Fibroblast of lung (primary cell): ENCODE data around the gene SETBP1. TPM values are rescaled to one million over a fixed set of nuclear protein-coding genes. Genes with fewer than 3 reads are reported as not detected.

Experiments
- DNase-seq, 2 donors: peaks; one replicate each; pipeline versions ENCODE4 v3.0.0 to v3.0.0-alpha.2; 2010; ENCODE audit warnings: low read depth in 2 of 2
- H2AFZ ChIP-seq: 2 replicates; pipeline ENCODE4 v1.5.1; 2012; ENCODE audit warnings: low read length, control low read depth, inconsistent platforms
- H3K27ac ChIP-seq: 2 replicates; pipeline ENCODE4 v1.5.1; 2011; ENCODE audit warnings: low read length, control low read depth; ENCODE audit not compliant: insufficient read depth
- H3K27me3 ChIP-seq: 2 replicates; pipeline ENCODE4 v1.5.1; 2011; ENCODE audit warnings: mild to moderate bottlenecking, low read length; ENCODE audit not compliant: control insufficient read depth, insufficient read depth
- H3K36me3 ChIP-seq: 2 replicates; pipeline ENCODE4 v1.5.1; 2011; ENCODE audit warnings: low read length; ENCODE audit not compliant: control insufficient read depth, insufficient read depth
- H3K4me1 ChIP-seq: 2 replicates; pipeline ENCODE4 v1.5.1; 2011; ENCODE audit warnings: low read length; ENCODE audit not compliant: control insufficient read depth, insufficient read depth; ENCODE audit errors: extremely low read depth
- H3K4me2 ChIP-seq: 2 replicates; pipeline ENCODE4 v1.5.1; 2011; ENCODE audit warnings: low read length, control low read depth; ENCODE audit not compliant: insufficient read depth; ENCODE audit errors: extremely low read depth
- H3K4me3 ChIP-seq, 4 experiments: fragments of 200-600 bp in 1 of 4; sonication (generic) in 1 of 4; replicated peaks in 1 of 4; 2 replicates each; pipeline ENCODE4 v1.5.1; 2011 to 2016; ENCODE audit warnings: low read length in 4 of 4, low read depth in 3 of 4, mild to moderate bottlenecking in 3 of 4, control low read depth in 2 of 4, inconsistent platforms in 1 of 4, mixed read lengths in 1 of 4; ENCODE audit not compliant: insufficient read depth in 1 of 4; ENCODE audit errors: control extremely low read depth in 1 of 4
- H3K79me2 ChIP-seq: 2 replicates; pipeline ENCODE4 v1.5.1; 2012; ENCODE audit warnings: mild to moderate bottlenecking, low read length, inconsistent platforms; ENCODE audit not compliant: control insufficient read depth, insufficient read depth
- H3K9ac ChIP-seq: 2 replicates; pipeline ENCODE4 v1.5.1; 2011; ENCODE audit warnings: mild to moderate bottlenecking, low read length, control low read depth; ENCODE audit not compliant: insufficient read depth
- H3K9me3 ChIP-seq: 2 replicates; pipeline ENCODE4 v1.5.1; 2012; ENCODE audit warnings: low read depth, low read length; ENCODE audit not compliant: control insufficient read depth, insufficient read depth
- H4K20me1 ChIP-seq: 2 replicates; pipeline ENCODE4 v1.5.1; 2011; ENCODE audit warnings: low read length; ENCODE audit not compliant: control insufficient read depth, insufficient read depth; ENCODE audit errors: extremely low read depth
- EZH2 ChIP-seq: IDR thresholded peaks from 2 replicates; pipeline ENCODE4 v1.5.1; 2012; ENCODE audit warnings: low read length, control low read depth, mild to moderate bottlenecking; ENCODE audit errors: missing control alignments
- polyA plus RNA-seq, 2 donors: library from polyadenylated mRNA; depleted of rRNA in 1 of 2; stranded (reverse) in 1 of 2; unstranded in 1 of 2; fragments of >200 nt; gene quantifications; 2 replicates each; pipeline ENCODE4 v1.2.1, GENCODE V29; 2011 to 2012; ENCODE audit warnings: missing spikeins in 1 of 2
- total RNA-seq: library from RNA; depleted of rRNA; stranded (reverse); fragments of >200 nt; gene quantifications from 2 replicates; pipeline ENCODE4 v1.2.1, GENCODE V29; 2014
- TF ChIP-seq, protein P1 (sequence below), 2 donors: IDR thresholded peaks in 1 of 2; conservative IDR thresholded peaks in 1 of 2; 1 replicate in 1 of 2; 2 replicates in 1 of 2; pipeline ENCODE4 v1.5.1; 2011 to 2012; ENCODE audit warnings: low read length in 2 of 2, control low read depth in 1 of 2, inconsistent platforms in 1 of 2, low read depth in 1 of 2, mild to moderate bottlenecking in 1 of 2

SETBP1 gene
- total and polyA plus RNA-seq, 2 donors (not counting 1 experiment from before 2014, with no cell fraction given) = 4.5 to 5.4 TPM

DNA sequence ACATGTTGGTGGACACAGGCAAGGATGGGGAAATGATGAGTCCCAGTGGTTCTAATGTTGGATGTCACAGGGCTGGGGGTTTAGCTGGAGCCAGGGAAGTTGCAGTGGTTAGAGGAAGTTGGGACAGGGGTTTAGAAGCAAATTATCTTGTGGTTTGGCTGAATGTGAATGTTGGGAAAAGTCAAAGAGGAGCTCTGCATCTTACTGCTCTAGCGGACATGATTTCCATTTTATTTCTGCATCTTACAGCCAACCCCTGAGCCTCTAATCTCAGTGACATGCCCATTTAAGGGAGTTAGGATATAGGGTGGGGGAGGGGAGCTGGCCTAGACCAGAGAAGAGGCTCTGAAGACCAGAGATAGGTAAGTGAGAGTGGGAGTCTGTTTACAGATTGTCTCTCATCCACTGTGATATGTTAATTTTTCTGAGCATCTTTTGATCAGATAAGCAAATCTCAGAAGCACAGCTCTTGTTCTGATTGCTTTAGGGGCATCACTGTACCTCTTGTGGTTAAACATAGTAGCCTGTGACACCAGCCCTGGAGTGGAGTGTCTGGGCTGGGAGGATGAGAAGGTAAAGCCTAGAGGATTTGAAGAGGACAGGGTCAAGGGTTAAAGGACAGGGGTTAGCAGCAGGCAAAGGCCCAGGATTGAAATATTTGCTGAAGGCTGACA lies 43.6 kb downstream of the SETBP1 start:
- H3K27ac ChIP-seq = no peak overlapping the region
- H3K9me3 ChIP-seq = no peaks in the 10 kb centered on the region
- TF ChIP-seq EZH2 = no peak
- TF ChIP-seq, protein P1, sequence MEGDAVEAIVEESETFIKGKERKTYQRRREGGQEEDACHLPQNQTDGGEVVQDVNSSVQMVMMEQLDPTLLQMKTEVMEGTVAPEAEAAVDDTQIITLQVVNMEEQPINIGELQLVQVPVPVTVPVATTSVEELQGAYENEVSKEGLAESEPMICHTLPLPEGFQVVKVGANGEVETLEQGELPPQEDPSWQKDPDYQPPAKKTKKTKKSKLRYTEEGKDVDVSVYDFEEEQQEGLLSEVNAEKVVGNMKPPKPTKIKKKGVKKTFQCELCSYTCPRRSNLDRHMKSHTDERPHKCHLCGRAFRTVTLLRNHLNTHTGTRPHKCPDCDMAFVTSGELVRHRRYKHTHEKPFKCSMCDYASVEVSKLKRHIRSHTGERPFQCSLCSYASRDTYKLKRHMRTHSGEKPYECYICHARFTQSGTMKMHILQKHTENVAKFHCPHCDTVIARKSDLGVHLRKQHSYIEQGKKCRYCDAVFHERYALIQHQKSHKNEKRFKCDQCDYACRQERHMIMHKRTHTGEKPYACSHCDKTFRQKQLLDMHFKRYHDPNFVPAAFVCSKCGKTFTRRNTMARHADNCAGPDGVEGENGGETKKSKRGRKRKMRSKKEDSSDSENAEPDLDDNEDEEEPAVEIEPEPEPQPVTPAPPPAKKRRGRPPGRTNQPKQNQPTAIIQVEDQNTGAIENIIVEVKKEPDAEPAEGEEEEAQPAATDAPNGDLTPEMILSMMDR (conservative IDR thresholded peaks at IDR 0.05 in 1 of 2, IDR thresholded peaks at IDR 0.05 in 1 of 2; ENCODE audit: low read depth in 1 of 2, low read length in 2 of 2) = no peak
- H3K4me1 ChIP-seq = peaks cover 10% of the 10 kb centered on the region
- no peaks in the 10 kb centered on the region for H4K20me1 ChIP-seq
- no peak overlapping the region for H2AFZ ChIP-seq
- no peaks in the 10 kb centered on the region for H3K79me2 ChIP-seq
- no peak overlapping the region for H3K4me3 ChIP-seq
- H3K36me3 ChIP-seq = no peaks in the 10 kb centered on the region
- H3K27me3 ChIP-seq = no peaks in the 10 kb centered on the region
- no peak overlapping the region for H3K4me2 ChIP-seq
- H3K9ac ChIP-seq = no peak overlapping the region
- DNase-seq = no peak

DNA sequence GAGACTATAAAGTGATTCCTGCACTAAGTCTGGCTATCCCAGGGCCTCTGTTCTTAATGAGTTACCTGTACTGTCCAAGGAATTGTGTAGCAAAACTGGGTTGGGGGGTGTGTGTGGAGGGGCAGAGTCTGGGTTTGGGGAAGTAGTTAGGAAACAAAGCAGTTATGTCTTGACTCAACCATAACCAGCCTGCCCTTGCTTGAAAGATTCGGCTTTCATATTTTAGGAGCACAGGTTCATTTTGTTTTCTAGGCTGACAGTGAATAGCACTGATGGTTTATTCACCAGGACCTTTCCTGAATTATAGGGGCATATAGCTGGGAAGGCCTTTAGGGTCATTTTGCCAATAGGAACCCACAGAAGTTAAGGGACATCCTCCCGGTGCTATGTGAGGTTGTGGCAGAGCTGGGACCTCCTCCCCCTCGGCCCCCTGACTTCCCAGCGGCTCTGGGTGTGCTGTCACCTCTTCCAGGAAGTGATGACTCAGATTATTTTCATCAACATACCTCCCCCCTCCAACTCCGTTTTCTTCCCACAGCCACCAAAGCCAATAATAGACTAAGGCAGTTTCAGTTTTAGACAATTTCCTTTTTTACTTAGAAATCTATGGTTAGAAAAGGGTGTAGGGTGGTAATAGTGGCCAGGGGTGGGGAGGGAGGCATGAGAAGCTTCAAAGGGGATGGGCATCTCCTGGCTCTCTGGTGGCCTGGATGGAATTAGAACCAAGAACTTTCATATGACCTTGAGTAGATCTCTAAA lies 44.8 kb downstream of the SETBP1 start:
- Histone ChIP-seq H2AFZ (peak overlapping the region; percentile 23), H3K4me2 (peak overlapping the region; percentile 85), H3K9ac (no peak overlapping the region), H3K9me3 (no peaks in the 10 kb centered on the region), H3K27ac (peak overlapping the region; percentile 58), H3K36me3 (no peaks in the 10 kb centered on the region), H4K20me1 (no peaks in the 10 kb centered on the region), H3K79me2 (no peaks in the 10 kb centered on the region), H3K27me3 (no peaks in the 10 kb centered on the region), H3K4me3 (no peak overlapping the region), H3K4me1 (peaks cover 15% of the 10 kb centered on the region)
- TF ChIP-seq EZH2 = no peak
- TF ChIP-seq, protein P1 (conservative IDR thresholded peaks at IDR 0.05 in 1 of 2, IDR thresholded peaks at IDR 0.05 in 1 of 2; ENCODE audit: low read depth in 1 of 2, low read length in 2 of 2) = no peak
- DNase-seq = peak; percentile 61 to 70

DNA sequence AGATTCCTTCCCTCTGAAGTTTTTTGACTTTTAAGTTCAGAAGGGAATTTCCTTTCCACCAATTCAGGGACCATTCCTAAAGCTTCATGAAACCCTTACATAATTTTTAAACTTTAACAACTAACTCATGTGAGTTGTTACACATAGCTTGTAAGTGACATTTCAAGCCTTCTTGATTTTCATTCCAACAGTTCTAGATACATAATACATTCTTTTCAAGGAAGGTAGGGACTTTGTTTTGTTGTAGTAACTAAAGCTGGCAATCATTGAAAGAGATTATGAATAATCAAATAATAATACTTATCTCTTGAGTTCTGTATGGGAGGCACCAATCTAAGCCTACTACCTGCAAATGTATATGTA lies 45.4 kb downstream of the SETBP1 start:
- Histone ChIP-seq H3K4me3 (no peak overlapping the region), H3K36me3 (no peaks in the 10 kb centered on the region), H4K20me1 (no peaks in the 10 kb centered on the region), H3K27me3 (no peaks in the 10 kb centered on the region), H3K79me2 (no peaks in the 10 kb centered on the region), H3K27ac (peak overlapping the region; percentile 58), H2AFZ (no peak overlapping the region), H3K9ac (no peak overlapping the region), H3K9me3 (no peaks in the 10 kb centered on the region), H3K4me1 (peaks cover 18% of the 10 kb centered on the region), H3K4me2 (peak overlapping the region; percentile 85)
- TF ChIP-seq, protein P1 (conservative IDR thresholded peaks at IDR 0.05 in 1 of 2, IDR thresholded peaks at IDR 0.05 in 1 of 2; ENCODE audit: low read depth in 1 of 2, low read length in 2 of 2) = no peak
- TF ChIP-seq EZH2 = no peak
- no peak for DNase-seq
